Measurements from ENCODE around the gene SENP6. TPM values are rescaled to one million over a fixed set of nuclear protein-coding genes. Genes with fewer than 3 reads are reported as not detected.

SENP6 gene
- polyA plus RNA-seq, 1 donor (not counting 4 experiments of a cell fraction or from before 2014, with no cell fraction given), result 41.1 TPM

DNA sequence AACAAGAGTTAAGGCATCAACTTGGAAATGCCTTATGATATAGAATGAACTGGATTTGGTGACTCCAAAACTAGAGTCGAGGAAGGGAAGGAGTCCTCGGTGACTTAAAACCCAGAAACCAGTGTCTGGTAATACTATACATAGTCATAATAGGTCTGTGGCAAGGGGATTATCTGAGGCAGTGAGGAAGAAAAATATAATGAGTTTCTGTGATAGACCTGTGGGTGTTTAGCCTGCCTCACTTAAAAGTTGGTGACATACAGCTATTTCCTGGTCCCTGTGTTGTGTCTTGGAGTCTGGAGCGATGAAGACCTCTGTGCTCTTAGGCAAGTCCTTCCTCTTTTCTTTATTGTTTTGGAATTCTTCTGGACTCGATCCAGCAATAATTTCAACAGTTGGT lies 142.3 kb downstream of the SENP6 start:
- no peak overlapping the region for H2AFZ ChIP-seq (ENCODE audit: control insufficient read depth, low read length)
- H3K36me3 ChIP-seq (ENCODE audit: control insufficient read depth in 2 of 2, extremely low read depth in 1 of 2, insufficient read depth in 2 of 2, low read length in 2 of 2), result no peaks in the 10 kb centered on the region
- dilution Hi-C loops (cut with MboI; ENCODE audit: extremely low pct_ligation_motif_present, low sequenced_read_pairs), result no loop called here
- H3K79me2 ChIP-seq (ENCODE audit: control insufficient read depth, insufficient read depth, low read length), result no peaks in the 10 kb centered on the region
- H3K9me3 ChIP-seq (ENCODE audit: control insufficient read depth, low read depth, low read length), result no peaks in the 10 kb centered on the region
- no peak overlapping the region for H3K4me2 ChIP-seq (ENCODE audit: control insufficient read depth, extremely low read depth, insufficient read depth, low read depth, low read length)
- FAIRE-seq (no peak), DNase-seq (ENCODE audit: low read depth, low spot score) (no peak)
- TF ChIP-seq EZH2 (IDR thresholded peaks at IDR 0.05; ENCODE audit: low read length), result no peak
- TF ChIP-seq, protein P1, sequence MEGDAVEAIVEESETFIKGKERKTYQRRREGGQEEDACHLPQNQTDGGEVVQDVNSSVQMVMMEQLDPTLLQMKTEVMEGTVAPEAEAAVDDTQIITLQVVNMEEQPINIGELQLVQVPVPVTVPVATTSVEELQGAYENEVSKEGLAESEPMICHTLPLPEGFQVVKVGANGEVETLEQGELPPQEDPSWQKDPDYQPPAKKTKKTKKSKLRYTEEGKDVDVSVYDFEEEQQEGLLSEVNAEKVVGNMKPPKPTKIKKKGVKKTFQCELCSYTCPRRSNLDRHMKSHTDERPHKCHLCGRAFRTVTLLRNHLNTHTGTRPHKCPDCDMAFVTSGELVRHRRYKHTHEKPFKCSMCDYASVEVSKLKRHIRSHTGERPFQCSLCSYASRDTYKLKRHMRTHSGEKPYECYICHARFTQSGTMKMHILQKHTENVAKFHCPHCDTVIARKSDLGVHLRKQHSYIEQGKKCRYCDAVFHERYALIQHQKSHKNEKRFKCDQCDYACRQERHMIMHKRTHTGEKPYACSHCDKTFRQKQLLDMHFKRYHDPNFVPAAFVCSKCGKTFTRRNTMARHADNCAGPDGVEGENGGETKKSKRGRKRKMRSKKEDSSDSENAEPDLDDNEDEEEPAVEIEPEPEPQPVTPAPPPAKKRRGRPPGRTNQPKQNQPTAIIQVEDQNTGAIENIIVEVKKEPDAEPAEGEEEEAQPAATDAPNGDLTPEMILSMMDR (optimal IDR thresholded peaks at IDR 0.05 in 1 of 3, IDR thresholded peaks at IDR 0.05 in 1 of 3, conservative IDR thresholded peaks at IDR 0.05 in 1 of 3; ENCODE audit: extremely low read depth in 1 of 3, insufficient read depth in 2 of 3, low read length in 3 of 3), result no peak
- peaks cover 4% of the 10 kb centered on the region for H3K4me1 ChIP-seq (ENCODE audit: control insufficient read depth, extremely low read depth, insufficient read depth, low read length)
- no peaks in the 10 kb centered on the region for H4K20me1 ChIP-seq (ENCODE audit: control insufficient read depth, extremely low read depth, insufficient read depth, low read length)
- H3K9me1 ChIP-seq (ENCODE audit: control insufficient read depth, extremely low read depth, insufficient read depth, low read length), result no peaks in the 10 kb centered on the region
- no peak overlapping the region for H3K4me3 ChIP-seq (ENCODE audit: control insufficient read depth in 2 of 3, extremely low read depth in 1 of 3, insufficient read depth in 2 of 3, low read depth in 1 of 3, low read length in 3 of 3)
- no peak overlapping the region for H3K27ac ChIP-seq (ENCODE audit: control insufficient read depth, insufficient read depth, low read length)
- no peak overlapping the region for H3K9ac ChIP-seq (ENCODE audit: control insufficient read depth, extremely low read depth, insufficient read depth, low read length)
- no peaks in the 10 kb centered on the region for H3K27me3 ChIP-seq (ENCODE audit: control insufficient read depth, extremely low read depth, insufficient read depth, low read length)

DNA sequence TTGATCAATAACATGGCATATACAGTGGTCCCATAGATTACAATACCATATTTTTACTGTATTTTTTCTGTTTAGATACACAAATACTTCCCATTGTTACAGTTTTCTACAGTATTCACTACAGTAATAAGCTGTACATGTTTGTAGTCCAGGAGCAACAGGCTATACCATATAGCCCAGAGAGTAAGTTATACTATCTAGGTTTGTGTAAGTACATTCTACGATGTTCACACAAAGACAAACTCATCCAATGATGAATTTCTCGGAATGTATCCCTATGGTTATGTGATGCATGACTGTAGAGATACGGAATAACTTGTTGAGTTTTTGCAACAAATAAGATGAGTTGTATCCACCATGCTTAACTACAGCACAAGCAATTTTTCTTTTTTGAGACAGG lies 143.7 kb downstream of the SENP6 start:
- Histone ChIP-seq H3K4me3 (ENCODE audit: control insufficient read depth in 2 of 3, extremely low read depth in 1 of 3, insufficient read depth in 2 of 3, low read depth in 1 of 3, low read length in 3 of 3) (no peak overlapping the region), H3K4me2 (ENCODE audit: control insufficient read depth, extremely low read depth, insufficient read depth, low read depth, low read length) (no peak overlapping the region)

More for the DNA sequence above, 143.7 kb downstream of the SENP6 start:
- no peak for FAIRE-seq
- Histone ChIP-seq H3K9ac (ENCODE audit: control insufficient read depth, extremely low read depth, insufficient read depth, low read length) (no peak overlapping the region), H3K9me1 (ENCODE audit: control insufficient read depth, extremely low read depth, insufficient read depth, low read length) (no peaks in the 10 kb centered on the region), H4K20me1 (ENCODE audit: control insufficient read depth, extremely low read depth, insufficient read depth, low read length) (no peaks in the 10 kb centered on the region), H3K27me3 (ENCODE audit: control insufficient read depth, extremely low read depth, insufficient read depth, low read length) (no peaks in the 10 kb centered on the region), H3K36me3 (ENCODE audit: control insufficient read depth in 2 of 2, extremely low read depth in 1 of 2, insufficient read depth in 2 of 2, low read length in 2 of 2) (no peaks in the 10 kb centered on the region), H3K4me1 (ENCODE audit: control insufficient read depth, extremely low read depth, insufficient read depth, low read length) (peaks cover 7% of the 10 kb centered on the region), H3K27ac (ENCODE audit: control insufficient read depth, insufficient read depth, low read length) (no peak overlapping the region), H3K79me2 (ENCODE audit: control insufficient read depth, insufficient read depth, low read length) (peaks cover 13% of the 10 kb centered on the region), H2AFZ (ENCODE audit: control insufficient read depth, low read length) (no peak overlapping the region), H3K9me3 (ENCODE audit: control insufficient read depth, low read depth, low read length) (no peaks in the 10 kb centered on the region)
- no peak for DNase-seq (ENCODE audit: low read depth, low spot score)
- TF ChIP-seq, protein P1 (optimal IDR thresholded peaks at IDR 0.05 in 1 of 3, IDR thresholded peaks at IDR 0.05 in 1 of 3, conservative IDR thresholded peaks at IDR 0.05 in 1 of 3; ENCODE audit: extremely low read depth in 1 of 3, insufficient read depth in 2 of 3, low read length in 3 of 3), result no peak
- TF ChIP-seq EZH2 (IDR thresholded peaks at IDR 0.05; ENCODE audit: low read length), result no peak
- dilution Hi-C loops (cut with MboI; ENCODE audit: extremely low pct_ligation_motif_present, low sequenced_read_pairs), result no loop called here

All from keratinocyte (primary cell).